Skin of body (tissue), 2 donors: Measurements from ENCODE around the gene PSMA7. TPM values are rescaled to one million over a fixed set of nuclear protein-coding genes. Genes with fewer than 3 reads are reported as not detected.

Experiments
- DNase-seq: peaks from one replicate; lab custom pipeline; 2025; lab: John Stamatoyannopoulos, UW
- total RNA-seq: library from RNA; depleted of rRNA; stranded (reverse); fragments of >200 nt; gene quantifications from one replicate; pipeline ENCODE4 v1.2.3, GENCODE V29; 2014

Gene PSMA7
- total RNA-seq, result 107 TPM

DNA sequence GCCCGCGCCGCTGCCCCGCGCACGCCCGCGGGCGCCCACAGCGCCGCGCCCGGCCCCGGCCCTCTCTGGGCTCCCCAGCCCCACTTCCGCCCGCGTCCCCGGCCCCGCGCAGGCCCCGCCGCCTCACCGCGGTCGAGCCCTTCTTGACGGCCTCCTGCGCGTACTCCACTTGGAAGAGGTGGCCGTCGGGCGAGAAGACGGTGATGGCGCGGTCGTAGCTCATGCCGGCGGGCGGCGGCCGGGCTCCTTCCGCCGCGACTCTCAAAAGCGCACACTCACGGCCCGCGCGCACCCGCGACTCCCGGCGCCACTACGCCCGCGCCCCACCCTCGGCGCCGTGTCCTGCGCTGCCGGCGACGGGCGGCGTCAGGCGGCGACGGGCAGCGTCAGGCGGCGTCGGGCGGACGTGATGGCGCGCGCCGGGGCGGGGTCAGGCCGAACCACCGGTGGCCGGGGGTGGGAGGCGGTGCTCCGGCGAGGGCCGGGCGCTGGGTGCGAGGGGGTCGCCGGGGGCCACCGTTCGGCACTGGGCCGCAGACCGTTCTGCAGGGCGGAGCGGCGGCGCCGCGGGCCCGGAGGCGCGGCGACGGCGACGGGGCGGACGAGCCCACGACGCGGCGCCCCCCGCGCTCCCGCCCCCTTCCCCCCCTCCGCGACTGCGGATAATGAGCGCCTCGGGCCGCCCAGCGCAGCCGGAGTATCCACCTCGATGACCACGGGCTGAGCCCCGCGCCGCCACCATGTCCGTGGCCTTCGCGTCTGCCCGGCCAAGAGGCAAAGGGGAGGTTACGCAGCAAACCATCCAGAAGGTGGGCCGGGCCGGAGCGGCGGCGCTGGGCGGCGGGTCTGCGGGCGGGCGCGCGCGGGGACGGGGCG is at the start of gene PSMA7, which contains the start of gene SS18L1:
TSS of gene PSMA7 (minus strand) at position 314 of the 876 bp plus-strand sequence. CDS start at position 223, 91 bp downstream.
TSS of gene SS18L1 (plus strand) at position 689 of the 876 bp plus-strand sequence. CDS start at position 741, 52 bp downstream.
- peak; percentile 75 for DNase-seq

DNA sequence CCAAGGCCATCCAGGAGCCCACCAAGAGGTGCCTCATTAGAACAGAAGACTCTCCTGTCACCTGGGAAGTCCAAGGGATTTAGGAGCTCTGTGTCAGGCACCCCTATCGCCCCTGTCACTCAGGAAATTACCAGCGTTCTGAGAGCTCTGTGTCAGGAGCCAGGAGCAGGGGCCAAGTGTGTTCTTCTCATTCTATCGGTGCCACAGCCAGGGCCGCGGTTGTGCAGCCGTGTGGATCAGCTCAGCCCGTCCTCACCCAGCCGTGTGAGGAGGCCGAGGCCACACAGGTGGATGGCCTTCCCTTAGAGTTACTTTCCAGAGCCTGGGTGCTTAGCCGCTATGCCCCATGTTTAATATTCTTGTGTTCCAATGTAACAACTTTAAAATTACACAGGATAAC is 49.4 kb upstream of the PSMA7 start:
- DNase-seq, result no peak

DNA sequence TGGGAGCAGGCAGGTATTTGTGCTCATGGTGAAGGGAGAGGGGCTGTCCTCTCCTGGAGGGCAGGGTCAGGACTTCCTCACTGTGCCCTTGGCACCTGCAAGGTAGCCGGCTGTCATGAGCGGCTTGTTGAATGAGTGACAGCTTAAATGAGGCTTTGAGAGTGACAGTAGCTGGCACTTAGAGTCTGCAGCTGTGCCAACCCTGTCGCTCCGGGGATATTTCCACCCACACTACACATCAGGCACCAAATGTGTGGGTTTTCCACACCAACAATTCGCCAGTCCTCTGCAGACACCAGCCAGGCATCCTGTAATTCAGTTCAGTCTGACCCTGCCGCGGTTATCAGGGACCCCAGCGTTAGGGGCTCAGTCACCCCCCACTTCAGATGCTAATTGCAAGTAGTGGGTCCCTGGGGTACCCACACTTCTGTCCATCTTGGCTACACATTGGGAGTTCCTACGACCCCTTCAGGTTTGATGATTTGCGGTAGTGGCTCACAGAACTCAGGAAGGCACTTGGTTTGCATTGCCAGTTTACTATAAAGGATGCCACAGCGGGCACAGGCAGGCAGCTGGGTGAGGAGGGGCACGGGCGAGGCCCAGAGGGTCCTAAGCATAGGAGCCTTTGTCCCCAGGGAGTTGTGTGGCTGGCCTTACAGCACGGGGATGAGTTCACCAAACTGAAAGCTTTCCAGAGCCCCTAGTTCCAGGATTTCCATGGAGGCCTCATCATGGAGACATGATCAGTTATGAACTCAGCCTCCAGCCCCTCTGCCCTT is 48.8 kb upstream of the PSMA7 start:
- no peak for DNase-seq

- DNase-seq, result no peak
Measured at GRCh38 chr20:62190639-62191411, 47.6 kb upstream of the PSMA7 start.

- no peak for DNase-seq
Measured at GRCh38 chr20:62186887-62187866, 44.0 kb upstream of the PSMA7 start.

- DNase-seq, result no peak
Measured at GRCh38 chr20:62186096-62186426, 42.9 kb upstream of the PSMA7 start.

GRCh38 chr20:62183426-62184142 is 40.4 kb upstream of the PSMA7 start:
- DNase-seq, result no peak

GRCh38 chr20:62182469-62183425 is 39.6 kb upstream of the PSMA7 start, which contains the start of gene MTG2:
Gene MTG2, plus strand, starts transcription at chr20:62183028. Its CDS starts 10,393 bp downstream, at chr20:62193421.
- peak; percentile 92 for DNase-seq

DNA sequence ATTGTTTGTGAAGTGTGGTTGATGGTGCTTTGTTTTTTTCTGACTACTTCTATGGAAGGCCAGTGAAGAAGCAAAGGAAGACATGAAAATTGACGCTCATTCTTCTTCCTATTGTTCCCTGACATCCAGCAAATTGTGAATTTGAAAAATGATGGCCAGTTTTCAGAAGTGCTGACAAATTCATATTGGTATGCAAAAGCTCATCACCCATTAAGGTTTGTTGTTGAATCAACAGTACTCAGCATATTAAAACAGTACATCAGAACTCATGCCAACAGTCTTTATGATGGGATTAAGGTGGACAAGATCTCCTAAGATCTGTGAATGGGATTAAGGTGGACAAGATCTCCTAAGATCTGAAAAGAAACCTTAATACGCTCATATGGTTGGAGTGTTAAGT is 38.6 kb upstream of the PSMA7 start:
- no peak for DNase-seq

DNA sequence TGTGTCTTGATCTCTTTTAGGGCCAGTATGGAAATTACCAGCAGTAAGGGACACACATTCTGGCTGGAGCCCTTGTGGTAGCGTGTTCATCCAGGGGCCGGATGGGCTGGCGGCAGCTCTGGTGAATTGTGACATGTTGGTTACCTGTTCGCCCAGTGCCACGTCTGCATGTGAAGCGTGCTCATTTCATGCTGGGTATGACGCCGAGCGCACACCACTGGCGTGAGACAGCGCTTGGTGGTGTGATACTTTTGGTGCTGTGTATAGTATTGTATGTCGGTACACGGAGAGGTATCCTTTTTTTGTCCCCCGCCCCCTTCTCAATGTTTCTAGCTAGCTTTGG is 35.9 kb upstream of the PSMA7 start:
- DNase-seq, result no peak

DNA sequence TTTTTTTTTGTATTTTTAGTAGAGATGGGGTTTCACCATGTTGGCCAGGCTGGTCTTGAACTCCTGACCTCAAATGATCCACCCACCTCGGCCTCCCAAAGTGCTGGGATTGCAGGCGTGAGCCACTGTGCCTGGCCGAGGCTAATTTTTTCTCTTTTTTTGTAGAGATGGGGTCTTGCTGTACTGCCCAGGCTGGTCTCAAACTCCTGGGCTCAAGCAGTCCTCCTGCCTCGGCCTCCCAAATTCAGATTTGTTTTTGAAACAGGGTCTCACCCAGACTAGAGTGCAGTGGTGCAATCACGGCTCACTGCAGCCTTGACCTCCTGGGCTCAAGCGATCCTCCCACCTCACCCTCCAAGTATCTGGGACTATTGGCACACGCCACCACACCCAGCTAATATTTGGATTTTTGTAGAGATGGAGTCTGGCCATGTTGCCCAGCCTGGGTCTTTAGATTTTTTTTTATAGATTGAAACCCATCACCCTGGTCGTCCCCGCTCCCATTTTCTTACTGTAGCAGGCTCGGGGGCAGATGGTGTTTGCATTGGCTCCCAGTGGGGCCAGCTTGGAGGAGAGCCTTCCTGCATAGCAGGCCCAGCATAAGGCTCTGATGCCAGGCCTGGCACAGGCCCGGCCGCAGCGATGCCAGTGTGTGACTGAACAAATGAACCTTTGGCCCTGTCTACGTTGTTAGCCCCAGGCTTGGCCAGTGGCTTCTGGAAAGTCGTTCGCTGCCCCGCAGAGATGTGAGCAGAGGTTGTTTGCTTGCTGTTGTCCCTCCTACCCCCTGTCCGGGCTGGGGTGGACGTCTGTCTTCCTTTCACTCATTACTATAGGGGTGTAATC is 35.3 kb upstream of the PSMA7 start:
- no peak for DNase-seq

DNA sequence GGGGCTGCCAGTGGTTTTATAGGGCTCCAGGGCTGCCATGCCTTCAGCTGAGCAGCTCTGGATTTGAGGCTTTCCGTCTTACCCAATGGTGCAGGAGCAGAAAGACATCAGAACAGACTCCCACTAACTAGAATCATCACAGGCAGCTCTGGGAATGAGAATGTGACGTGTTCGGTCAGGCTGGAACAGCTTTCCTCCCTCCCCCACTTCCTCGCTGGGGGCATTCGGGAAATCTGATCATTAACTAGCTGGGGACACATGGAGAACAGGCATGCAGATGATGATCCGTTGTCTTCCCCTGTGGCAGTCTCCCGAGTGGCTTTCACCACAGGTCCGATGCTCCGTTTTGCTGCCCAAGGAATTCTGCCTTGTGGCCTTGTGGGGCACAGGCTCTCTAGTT is 34.1 kb upstream of the PSMA7 start:
- no peak for DNase-seq

- no peak for DNase-seq
Measured at GRCh38 chr20:62176866-62177265, 33.7 kb upstream of the PSMA7 start.

DNA sequence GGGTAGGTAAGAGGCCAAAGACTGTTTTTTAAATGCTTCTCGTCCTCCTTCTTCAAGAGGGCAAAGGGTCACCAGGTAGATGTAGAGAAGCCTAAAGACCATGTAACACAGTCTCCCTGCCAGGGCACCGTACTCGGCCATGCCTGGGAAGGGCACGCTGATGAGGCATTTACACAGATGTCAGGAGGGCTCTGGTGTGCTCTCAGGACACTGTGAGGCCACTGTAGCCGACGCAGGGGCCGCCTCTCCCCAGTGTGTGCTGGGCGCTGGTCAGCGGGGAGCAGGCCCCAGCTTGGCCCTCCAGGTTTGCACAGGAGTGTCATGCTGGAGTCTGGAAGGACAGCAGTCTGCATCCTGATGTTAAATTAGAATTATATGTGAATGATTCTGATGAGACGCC is 32.5 kb upstream of the PSMA7 start:
- DNase-seq, result no peak

GRCh38 chr20:62174870-62175624 is 31.9 kb upstream of the PSMA7 start:
- no peak for DNase-seq

DNA sequence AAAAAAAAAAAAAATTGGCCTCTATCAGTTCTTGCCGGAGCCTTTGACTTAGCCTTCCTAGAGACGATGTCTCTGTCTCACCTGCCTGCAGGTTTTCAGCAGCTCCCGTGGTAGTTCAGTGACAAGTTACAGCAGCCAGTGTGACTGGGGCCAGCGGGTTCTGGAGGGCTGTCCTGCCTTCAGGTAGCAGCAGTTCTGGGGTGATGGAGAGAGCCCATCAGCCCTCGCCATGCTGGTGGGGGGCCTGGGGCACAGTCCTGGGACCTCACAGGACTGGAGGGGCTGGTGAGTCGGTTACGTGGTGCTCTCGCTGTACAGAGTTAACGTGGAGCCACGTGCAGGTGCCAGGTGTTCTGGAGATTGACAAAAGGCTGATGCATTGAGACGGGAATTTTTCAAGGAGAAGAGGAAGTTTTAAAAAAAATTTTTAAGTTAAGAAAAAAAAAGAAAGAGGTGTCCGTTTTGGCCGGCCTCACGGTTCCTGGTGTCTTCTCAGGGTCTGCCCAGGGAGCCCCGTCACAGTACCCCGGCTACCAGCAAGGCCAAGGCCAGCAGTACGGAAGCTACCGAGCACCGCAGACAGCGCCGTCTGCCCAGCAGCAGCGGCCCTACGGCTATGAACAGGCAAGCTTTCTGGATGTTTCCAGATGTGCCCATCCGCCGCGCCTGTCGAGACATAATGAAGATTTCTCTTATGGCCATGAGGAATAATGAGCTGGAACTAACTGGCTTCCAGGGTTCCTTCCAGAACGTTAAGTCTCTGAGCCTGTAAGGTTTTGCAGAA is 31.0 kb upstream of the PSMA7 start:
- no peak for DNase-seq
